GM20000 (cell line): Measurements from ENCODE around the gene FOXP1.

Experiments
- DNase-seq: peaks from one replicate; pipeline ENCODE4 v3.0.0; 2012; ENCODE audit warnings: low spot score
- TF ChIP-seq, protein P1 (sequence below): IDR thresholded peaks from 2 replicates; pipeline ENCODE4 v1.5.1; 2012; ENCODE audit warnings: mild to moderate bottlenecking, control low read depth; ENCODE audit errors: extremely low read depth, missing control alignments

Gene FOXP1

DNA sequence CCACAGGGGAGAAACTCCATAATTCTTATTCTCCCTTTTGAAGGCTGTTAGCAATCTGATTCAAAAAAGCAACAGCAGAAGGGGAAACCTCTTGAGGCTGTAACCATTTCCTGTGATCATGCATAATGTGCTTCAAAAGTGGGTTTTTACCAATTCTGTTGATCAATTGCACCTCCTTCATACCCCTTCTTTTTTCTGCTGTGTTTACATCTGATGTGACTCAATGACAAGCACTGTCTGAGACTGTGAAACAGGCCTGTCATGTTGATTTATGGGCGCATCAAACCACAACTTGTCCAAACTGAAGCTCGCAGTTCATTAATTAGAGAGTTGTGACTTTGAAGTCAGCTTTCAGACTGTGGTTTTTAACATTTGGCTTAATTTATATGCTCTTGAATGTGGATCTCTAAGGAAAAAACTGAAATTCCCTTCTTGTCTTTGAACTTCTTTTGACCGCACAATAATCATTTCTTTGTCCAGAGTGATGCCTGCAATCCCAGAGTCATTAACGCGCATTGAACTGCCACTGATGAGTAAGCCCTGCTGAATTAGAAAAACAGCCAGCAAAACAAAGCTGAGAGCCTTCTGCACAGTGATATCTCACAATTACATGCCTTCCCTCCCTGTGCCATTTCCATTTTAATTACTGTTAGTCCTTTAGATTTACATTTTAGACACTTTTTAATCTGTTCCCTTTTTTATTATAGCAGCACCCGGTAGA lies 532.8 kb downstream of the FOXP1 start:
- DNase-seq = no peak
- TF ChIP-seq, protein P1, sequence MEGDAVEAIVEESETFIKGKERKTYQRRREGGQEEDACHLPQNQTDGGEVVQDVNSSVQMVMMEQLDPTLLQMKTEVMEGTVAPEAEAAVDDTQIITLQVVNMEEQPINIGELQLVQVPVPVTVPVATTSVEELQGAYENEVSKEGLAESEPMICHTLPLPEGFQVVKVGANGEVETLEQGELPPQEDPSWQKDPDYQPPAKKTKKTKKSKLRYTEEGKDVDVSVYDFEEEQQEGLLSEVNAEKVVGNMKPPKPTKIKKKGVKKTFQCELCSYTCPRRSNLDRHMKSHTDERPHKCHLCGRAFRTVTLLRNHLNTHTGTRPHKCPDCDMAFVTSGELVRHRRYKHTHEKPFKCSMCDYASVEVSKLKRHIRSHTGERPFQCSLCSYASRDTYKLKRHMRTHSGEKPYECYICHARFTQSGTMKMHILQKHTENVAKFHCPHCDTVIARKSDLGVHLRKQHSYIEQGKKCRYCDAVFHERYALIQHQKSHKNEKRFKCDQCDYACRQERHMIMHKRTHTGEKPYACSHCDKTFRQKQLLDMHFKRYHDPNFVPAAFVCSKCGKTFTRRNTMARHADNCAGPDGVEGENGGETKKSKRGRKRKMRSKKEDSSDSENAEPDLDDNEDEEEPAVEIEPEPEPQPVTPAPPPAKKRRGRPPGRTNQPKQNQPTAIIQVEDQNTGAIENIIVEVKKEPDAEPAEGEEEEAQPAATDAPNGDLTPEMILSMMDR = no peak

DNA sequence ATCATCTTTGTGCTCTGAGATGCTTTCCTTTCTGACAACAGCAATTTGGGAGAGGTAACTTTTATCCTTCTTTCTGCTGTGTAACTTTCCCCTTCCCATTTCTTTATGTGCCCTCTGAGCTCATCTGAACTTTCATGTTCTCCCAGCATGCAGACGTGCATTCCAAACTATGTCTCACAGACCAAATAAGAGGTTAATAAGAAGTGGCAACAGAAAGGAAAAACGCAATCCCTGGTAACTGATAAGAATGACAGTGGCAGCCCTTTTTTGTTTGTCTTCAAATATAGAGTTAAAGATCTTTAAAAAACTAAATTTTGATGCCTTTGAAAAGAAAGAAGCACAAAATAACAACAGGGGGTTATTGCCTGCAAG lies 533.4 kb downstream of the FOXP1 start:
- DNase-seq = no peak
- TF ChIP-seq, protein P1 = no peak

DNA sequence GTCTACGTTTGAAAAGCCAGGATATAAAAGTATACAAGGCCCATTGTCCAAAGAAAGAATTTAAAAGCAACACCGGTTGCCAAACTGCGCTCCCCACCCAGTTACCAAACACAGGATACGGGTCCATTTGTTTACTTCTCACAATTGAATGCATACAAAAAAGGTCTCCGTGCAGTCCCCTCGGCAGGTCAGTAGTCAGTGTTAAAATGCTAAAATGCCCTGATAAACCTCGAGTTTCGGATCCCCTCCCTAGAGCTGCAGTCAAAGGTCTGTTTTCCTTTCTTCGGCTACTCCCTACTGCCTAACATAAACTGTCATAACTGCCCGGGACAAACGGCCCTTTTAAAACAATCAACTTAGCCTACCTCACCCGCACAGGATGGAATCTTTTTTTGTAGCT lies 534.6 kb downstream of the FOXP1 start:
- DNase-seq = no peak
- TF ChIP-seq, protein P1 = no peak

DNA sequence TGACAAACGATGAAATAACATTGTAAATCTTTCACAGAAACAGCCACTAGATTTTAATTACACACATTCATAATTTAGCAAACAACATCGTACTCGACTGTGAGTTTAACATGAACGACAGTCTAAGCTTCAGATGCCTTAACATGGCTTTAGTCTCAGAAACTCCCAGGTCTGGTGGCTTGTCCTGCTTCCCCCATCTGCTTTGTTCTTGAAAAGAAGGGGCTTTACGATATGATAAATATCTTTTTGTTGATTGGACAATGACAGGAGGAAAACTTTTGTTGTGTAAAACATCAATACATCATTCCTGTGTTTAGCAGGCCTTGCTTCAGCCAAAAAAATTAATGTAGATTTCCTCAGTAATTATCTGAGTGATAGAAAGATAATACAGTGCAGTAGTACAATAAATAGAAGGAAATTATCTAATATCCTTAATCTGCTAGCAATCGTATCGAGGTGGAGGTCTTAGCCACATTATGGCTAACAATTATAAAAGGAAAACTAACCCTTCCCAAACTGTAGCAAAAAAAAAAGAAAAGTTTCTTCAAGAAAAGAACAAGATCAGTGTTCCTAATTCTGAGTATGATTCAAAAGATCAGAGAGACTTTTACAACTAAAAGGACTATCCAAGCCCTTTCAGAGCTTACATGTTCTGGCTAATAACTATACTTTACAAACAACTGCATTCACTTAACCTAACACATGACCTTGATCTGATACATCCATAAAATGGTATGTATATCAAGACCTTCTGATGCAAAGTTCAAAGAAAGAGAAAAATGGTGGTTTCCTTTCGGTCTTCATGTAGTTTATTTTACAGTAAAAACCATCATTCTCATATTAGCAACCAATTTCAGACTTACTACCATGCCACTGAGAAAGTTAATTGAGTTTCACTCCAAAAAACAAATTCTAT lies 535.7 kb downstream of the FOXP1 start:
- TF ChIP-seq, protein P1 = no peak
- DNase-seq = no peak

GRCh38 chr3:71046791-71047190 lies 536.7 kb downstream of the FOXP1 start:
- DNase-seq = no peak

GRCh38 chr3:71045917-71046282 lies 537.6 kb downstream of the FOXP1 start:
- TF ChIP-seq, protein P1 = no peak

More at GRCh38 chr3:71046791-71047190, 536.7 kb downstream of the FOXP1 start:
- TF ChIP-seq, protein P1 = no peak

More at GRCh38 chr3:71045917-71046282, 537.6 kb downstream of the FOXP1 start:
- no peak for DNase-seq
